Esophagus muscularis mucosa (tissue), 3 donors: ENCODE results near the gene BACH1.

Experiments used
- POLR2A ChIP-seq: fragments of 450-650 bp; IDR thresholded peaks from one replicate; pipeline ENCODE4 v1.6.1; 2017; ENCODE audit warnings: antibody characterized with exemption, moderate library complexity, mild to moderate bottlenecking, low read depth
- POLR2AphosphoS5 ChIP-seq, 2 donors: sonication (generic); formaldehyde crosslinking; IDR thresholded peaks; one replicate each; pipeline ENCODE4 v1.6.1; 2017; ENCODE audit warnings: antibody characterized with exemption in 2 of 2
- TF ChIP-seq, protein P1 (sequence below), 3 experiments: fragments of 200-600 bp in 2 of 3; fragments of 450-650 bp in 1 of 3; sonication (generic) in 2 of 3; IDR thresholded peaks; one replicate each; pipeline ENCODE4 v1.5.1; 2017 to 2019; ENCODE audit warnings: antibody characterized with exemption in 3 of 3, mild to moderate bottlenecking in 2 of 3, moderate library complexity in 1 of 3

DNA sequence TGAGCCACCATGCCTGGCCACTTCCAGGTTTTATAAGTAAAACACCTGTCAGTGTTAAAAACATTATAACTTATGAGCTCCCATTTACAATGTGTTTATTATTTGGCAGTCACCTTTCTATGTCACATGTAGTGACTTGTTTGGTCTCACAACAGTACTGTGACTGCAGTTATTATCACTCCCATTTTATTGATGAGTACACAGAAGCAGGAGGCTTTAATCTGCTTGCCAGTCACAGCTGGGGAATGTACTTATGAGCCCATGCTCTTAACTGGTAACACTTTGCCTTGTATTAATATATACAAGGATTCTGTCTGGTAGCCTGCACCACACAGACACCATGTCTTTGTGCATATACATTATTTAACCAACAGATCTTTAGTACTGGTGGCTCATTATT lies 31.1 kb upstream of the BACH1 start:
- TF ChIP-seq POLR2A (no peak), POLR2AphosphoS5 (IDR thresholded peaks at IDR 0.05) (no peak)
- TF ChIP-seq, protein P1, sequence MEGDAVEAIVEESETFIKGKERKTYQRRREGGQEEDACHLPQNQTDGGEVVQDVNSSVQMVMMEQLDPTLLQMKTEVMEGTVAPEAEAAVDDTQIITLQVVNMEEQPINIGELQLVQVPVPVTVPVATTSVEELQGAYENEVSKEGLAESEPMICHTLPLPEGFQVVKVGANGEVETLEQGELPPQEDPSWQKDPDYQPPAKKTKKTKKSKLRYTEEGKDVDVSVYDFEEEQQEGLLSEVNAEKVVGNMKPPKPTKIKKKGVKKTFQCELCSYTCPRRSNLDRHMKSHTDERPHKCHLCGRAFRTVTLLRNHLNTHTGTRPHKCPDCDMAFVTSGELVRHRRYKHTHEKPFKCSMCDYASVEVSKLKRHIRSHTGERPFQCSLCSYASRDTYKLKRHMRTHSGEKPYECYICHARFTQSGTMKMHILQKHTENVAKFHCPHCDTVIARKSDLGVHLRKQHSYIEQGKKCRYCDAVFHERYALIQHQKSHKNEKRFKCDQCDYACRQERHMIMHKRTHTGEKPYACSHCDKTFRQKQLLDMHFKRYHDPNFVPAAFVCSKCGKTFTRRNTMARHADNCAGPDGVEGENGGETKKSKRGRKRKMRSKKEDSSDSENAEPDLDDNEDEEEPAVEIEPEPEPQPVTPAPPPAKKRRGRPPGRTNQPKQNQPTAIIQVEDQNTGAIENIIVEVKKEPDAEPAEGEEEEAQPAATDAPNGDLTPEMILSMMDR (IDR thresholded peaks at IDR 0.05) = no peak
